Panc1 (cell line): ENCODE data around the gene FIBP. TPM values are rescaled to one million over a fixed set of nuclear protein-coding genes. Genes with fewer than 3 reads are reported as not detected.

Source experiments
- ATAC-seq: fragments of 200-7000 bp; cut with Tn5 transposase; 2 replicates; pipeline ENCODE4 v1.9.1; 2020; ENCODE audit warnings: mild to moderate bottlenecking, moderate library complexity
- BruUV-seq: library from RNA; stranded (reverse); fragments of 400-500 nt; replicated peaks from 2 replicates; lab custom pipeline; 2021; lab: Mats Ljungman, UMichigan
- CTCF ChIA-PET: fragments of 300-600 bp; sonication (Branson Sonifier 250); formaldehyde crosslinking; loops from one replicate; lab custom pipeline; 2022; ENCODE audit warnings: antibody characterized with exemption; lab: Charles Lee
- POLR2A ChIA-PET: fragments of 300-600 bp; sonication (Branson Sonifier 250); formaldehyde crosslinking; loops from one replicate; lab custom pipeline; 2022; ENCODE audit warnings: antibody characterized with exemption; lab: Charles Lee
- DNase-seq: peaks from one replicate; pipeline ENCODE4 v3.0.0-alpha.2; 2010; ENCODE audit warnings: low read depth, low spot score
- H3K27ac ChIP-seq: 2 replicates; pipeline ENCODE4 v1.5.1; 2011; ENCODE audit warnings: mild to moderate bottlenecking, low read length, inconsistent platforms
- H3K27me3 ChIP-seq: fragments of 200-500 bp; sonication (Bioruptor generic); 2 replicates; pipeline ENCODE4 v1.6.0; 2014; ENCODE audit warnings: low read length, inconsistent platforms; ENCODE audit not compliant: control insufficient read depth, insufficient read depth
- H3K36me3 ChIP-seq: fragments of 200-500 bp; sonication (Bioruptor generic); 2 replicates; pipeline ENCODE4 v1.5.1; 2014; ENCODE audit warnings: inconsistent platforms, mild to moderate bottlenecking, low read length, moderate library complexity; ENCODE audit not compliant: control insufficient read depth, insufficient read depth
- H3K4me1 ChIP-seq: 2 replicates; pipeline ENCODE4 v1.5.1; 2011; ENCODE audit warnings: inconsistent platforms, mild to moderate bottlenecking, low read length, moderate library complexity; ENCODE audit not compliant: control insufficient read depth, insufficient read depth
- H3K4me3 ChIP-seq, 2 experiments: 2 replicates each; pipeline ENCODE4 v1.5.1; 2011 to 2012; ENCODE audit warnings: low read depth in 2 of 2, low read length in 2 of 2, mild to moderate bottlenecking in 2 of 2, inconsistent platforms in 1 of 2, moderate library complexity in 1 of 2
- H3K9me3 ChIP-seq: fragments of 200-500 bp; sonication (Bioruptor generic); 2 replicates; pipeline ENCODE4 v1.5.1; 2014; ENCODE audit warnings: low read depth, mild to moderate bottlenecking, inconsistent platforms, low read length, moderate library complexity; ENCODE audit not compliant: control insufficient read depth, insufficient read depth
- CTCF ChIP-seq: fragments of 450-650 bp; IDR thresholded peaks from 2 replicates; pipeline ENCODE4 v1.5.1; 2017; ENCODE audit warnings: mild to moderate bottlenecking
- POLR2AphosphoS5 ChIP-seq: IDR thresholded peaks from 2 replicates; pipeline ENCODE4 v1.6.1; 2012; ENCODE audit warnings: mild to moderate bottlenecking, low read depth, low read length, moderate library complexity
- REST ChIP-seq, 2 experiments: IDR thresholded peaks; 2 replicates each; pipeline ENCODE4 v1.6.1; 2011 to 2012; ENCODE audit warnings: low read depth in 2 of 2, control low read depth in 1 of 2, low read length in 1 of 2, mild to moderate bottlenecking in 1 of 2, moderate library complexity in 1 of 2; ENCODE audit not compliant: insufficient read depth in 1 of 2
- SIN3A ChIP-seq: IDR thresholded peaks from 2 replicates; pipeline ENCODE4 v1.6.1; 2012; ENCODE audit warnings: low read depth, mild to moderate bottlenecking, low read length, moderate library complexity, borderline replicate concordance; ENCODE audit not compliant: insufficient read depth
- TCF7L2 ChIP-seq: IDR thresholded peaks from 2 replicates; pipeline ENCODE4 v1.6.1; 2011; ENCODE audit warnings: mild to moderate bottlenecking, low read depth, low read length, inconsistent platforms
- in situ Hi-C: cut with HindIII; loops from 2 replicates; pipeline ENCODE4 v1.10.0; 2016; ENCODE audit warnings: low sequenced_read_pairs, low pct_unique_long_range_greater_than_20kb
- intact Hi-C: fragments of 100-400 bp; cut with micrococcal nuclease; formaldehyde crosslinking; loops from one replicate; pipeline ENCODE4 v1.10.0; 2022; ENCODE audit not compliant: unreplicated experiment
- total RNA-seq: library from RNA; stranded (reverse); gene quantifications from one replicate; pipeline ENCODE4 v1.2.1, GENCODE V29; 2021; ENCODE audit not compliant: unreplicated experiment

Gene FIBP
- total RNA-seq, 1 experiment from 2014 or later = 105 TPM

DNA sequence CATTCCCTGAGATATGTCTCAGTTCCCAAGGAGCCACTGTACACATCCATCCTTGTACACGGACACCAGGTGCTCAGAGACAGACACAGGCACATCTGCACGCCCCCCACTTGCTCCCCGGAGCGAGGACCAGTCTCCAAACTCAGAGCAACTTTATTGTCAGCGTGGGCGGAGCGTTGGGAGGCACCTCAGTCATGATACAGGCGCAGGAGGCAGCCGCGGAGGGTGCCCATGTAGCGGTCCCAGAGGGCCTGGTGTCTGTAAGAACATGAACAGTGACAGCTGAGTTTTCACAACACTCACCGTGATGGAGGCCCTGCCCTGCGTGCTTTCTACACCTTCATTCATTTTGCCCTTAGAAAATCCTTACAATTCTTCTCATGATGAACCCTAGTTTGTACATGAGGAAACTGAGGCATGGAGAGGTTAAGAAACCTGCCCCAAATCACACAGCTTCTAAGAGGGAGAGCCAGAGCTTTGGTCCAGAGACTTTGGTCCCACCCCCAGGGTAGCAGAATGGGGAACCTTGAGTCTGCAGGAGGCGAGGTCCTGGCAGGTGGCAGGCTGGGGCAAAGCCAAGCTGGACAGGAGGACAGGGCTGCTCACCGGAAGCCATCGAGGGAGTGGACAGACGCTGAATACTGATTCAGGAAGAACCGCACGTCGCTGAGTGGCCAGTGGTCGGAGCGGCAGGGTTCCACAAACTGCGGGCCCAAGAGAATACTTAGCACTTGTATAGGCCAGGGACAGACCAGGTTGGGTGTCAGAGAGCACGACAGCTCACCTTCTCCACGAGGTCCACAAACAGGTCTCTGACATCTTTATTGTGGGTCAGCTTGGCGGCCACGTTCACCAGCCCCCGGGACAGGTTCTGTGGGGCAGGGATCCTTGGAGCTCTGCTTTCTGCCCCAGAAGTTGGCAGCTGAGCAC, 4.2 kb downstream of the FIBP start:
- no peaks in the 10 kb centered on the region for H3K9me3 ChIP-seq
- no peak overlapping the region for H3K4me3 ChIP-seq
- H3K36me3 ChIP-seq = peaks cover 4% of the 10 kb centered on the region; the same call in 1 of the 2 replicates
- TF ChIP-seq POLR2AphosphoS5 (no peak), TCF7L2 (no peak), SIN3A (no peak), CTCF (no peak), REST (IDR thresholded peaks at IDR 0.05; ENCODE audit: insufficient read depth in 1 of 2, low read depth in 2 of 2, low read length in 1 of 2) (no peak)
- H3K27me3 ChIP-seq = no peaks in the 10 kb centered on the region
- H3K27ac ChIP-seq = no peak overlapping the region
- ATAC-seq (no peak), DNase-seq (no peak)
- CTCF ChIA-PET = interaction anchor here (0.5 to 2.1 kb wide), 14 partner anchors 10 to 172 kb away, joined by 3 to 14 read pairs (median 5); partner anchors contain the start of genes KAT5 and MUS81
- in situ Hi-C loops = no loop called here
- H3K4me1 ChIP-seq = peaks cover 27% of the 10 kb centered on the region
- intact Hi-C loops = no loop called here
- BruUV-seq = no TSS peak
- POLR2A ChIA-PET = interaction anchor here (0.5 to 1.1 kb wide), 3 partner anchors 9 to 79 kb away, joined by 3 to 9 read pairs (median 5); partner anchors contain the start of gene MUS81

GRCh38 chr11:65883058-65883761, 5.1 kb downstream of the FIBP start:
- in situ Hi-C loops = no loop called here
- BruUV-seq = no TSS peak

More at GRCh38 chr11:65883058-65883761, 5.1 kb downstream of the FIBP start:
- H3K4me1 ChIP-seq = peaks cover 23% of the 10 kb centered on the region
- intact Hi-C loops = no loop called here
- H3K27me3 ChIP-seq = no peaks in the 10 kb centered on the region
- H3K9me3 ChIP-seq = no peaks in the 10 kb centered on the region
- ChIA-PET CTCF (interaction anchor here (1.9 to 2.1 kb wide), 2 partner anchors 13 to 139 kb away, joined by 5 read pairs; no protein-coding TSS in a partner anchor), POLR2A (no interaction called here)
- H3K4me3 ChIP-seq = no peak overlapping the region
- TF ChIP-seq SIN3A = no peak
- TF ChIP-seq POLR2AphosphoS5 = no peak
- TF ChIP-seq CTCF = no peak
- TF ChIP-seq TCF7L2 = no peak
- TF ChIP-seq REST (IDR thresholded peaks at IDR 0.05; ENCODE audit: insufficient read depth in 1 of 2, low read depth in 2 of 2, low read length in 1 of 2) = no peak
- peaks cover 4% of the 10 kb centered on the region; the same call in 1 of the 2 replicates for H3K36me3 ChIP-seq
- ATAC-seq = no peak
- no peak for DNase-seq
- H3K27ac ChIP-seq = no peak overlapping the region
